ENCODE measurements around the gene PLS3. TPM values are rescaled to one million over a fixed set of nuclear protein-coding genes. Genes with fewer than 3 reads are reported as not detected.

PLS3 gene
- total RNA-seq, 1 donor from 2014 or later, result 382 TPM

- intact Hi-C loops (cut with DNase I), result no loop called here
- H3K27ac ChIP-seq, result no peak overlapping the region
Measured at GRCh38 chrX:115650449-115650848, 89.5 kb downstream of the PLS3 start.

GRCh38 chrX:115650916-115651315 lies 89.9 kb downstream of the PLS3 start:
- no peaks in the 10 kb centered on the region for H3K27me3 ChIP-seq
- intact Hi-C loops (cut with DNase I), result no loop called here
- H3K9me3 ChIP-seq, result no peaks in the 10 kb centered on the region
- DNase-seq (ENCODE audit: extremely low spot score in 2 of 2), result no peak
- H3K4me1 ChIP-seq, result no peaks in the 10 kb centered on the region
- peak in 1 of 3 experiments; percentile 37 for TF ChIP-seq CTCF (IDR thresholded peaks at IDR 0.05)
- no peak for TF ChIP-seq POLR2AphosphoS5 (IDR thresholded peaks at IDR 0.05; ENCODE audit: insufficient read depth in 1 of 2, low read depth in 1 of 2)
- H3K27ac ChIP-seq, result no peak overlapping the region
- H3K4me3 ChIP-seq, result no peak overlapping the region
- H3K36me3 ChIP-seq, result peaks cover 0 to 11% of the 10 kb centered on the region in 2 donors

More at GRCh38 chrX:115650449-115650848, 89.5 kb downstream of the PLS3 start:
- Histone ChIP-seq H3K4me1 (no peaks in the 10 kb centered on the region), H3K9me3 (no peaks in the 10 kb centered on the region), H3K27me3 (no peaks in the 10 kb centered on the region), H3K36me3 (peaks cover 0 to 11% of the 10 kb centered on the region in 2 donors), H3K4me3 (no peak overlapping the region)
- TF ChIP-seq POLR2A (IDR thresholded peaks at IDR 0.05), result no peak
- TF ChIP-seq POLR2AphosphoS5 (IDR thresholded peaks at IDR 0.05; ENCODE audit: insufficient read depth in 1 of 2, low read depth in 1 of 2), result no peak
- TF ChIP-seq CTCF (IDR thresholded peaks at IDR 0.05), result no peak
- DNase-seq (ENCODE audit: extremely low spot score in 2 of 2), result no peak

GRCh38 chrX:115652221-115652620 lies 91.2 kb downstream of the PLS3 start:
- no peak overlapping the region for H3K4me3 ChIP-seq
- no peaks in the 10 kb centered on the region for H3K4me1 ChIP-seq
- H3K9me3 ChIP-seq, result no peaks in the 10 kb centered on the region
- no peak for DNase-seq (ENCODE audit: extremely low spot score in 2 of 2)
- no peak overlapping the region for H3K27ac ChIP-seq
- peaks cover 0 to 5% of the 10 kb centered on the region in 2 donors for H3K36me3 ChIP-seq
- intact Hi-C loops (cut with DNase I), result no loop called here
- no peak for TF ChIP-seq POLR2A (IDR thresholded peaks at IDR 0.05)
- TF ChIP-seq POLR2AphosphoS5 (IDR thresholded peaks at IDR 0.05; ENCODE audit: insufficient read depth in 1 of 2, low read depth in 1 of 2), result no peak
- no peak for TF ChIP-seq CTCF (IDR thresholded peaks at IDR 0.05)
- no peaks in the 10 kb centered on the region for H3K27me3 ChIP-seq

- Histone ChIP-seq H3K27ac (no peak overlapping the region), H3K27me3 (no peaks in the 10 kb centered on the region), H3K36me3 (no peaks in the 10 kb centered on the region), H3K9me3 (no peaks in the 10 kb centered on the region), H3K4me1 (no peaks in the 10 kb centered on the region), H3K4me3 (no peak overlapping the region)
- no peak for TF ChIP-seq POLR2A (IDR thresholded peaks at IDR 0.05)
- no peak for TF ChIP-seq POLR2AphosphoS5 (IDR thresholded peaks at IDR 0.05; ENCODE audit: insufficient read depth in 1 of 2, low read depth in 1 of 2)
- TF ChIP-seq CTCF (IDR thresholded peaks at IDR 0.05), result no peak
- no peak for DNase-seq (ENCODE audit: extremely low spot score in 2 of 2)
- intact Hi-C loops (cut with DNase I), result no loop called here
Measured at GRCh38 chrX:115665122-115665521, 104.1 kb downstream of the PLS3 start.

GRCh38 chrX:115679460-115679859 lies 118.5 kb downstream of the PLS3 start:
- intact Hi-C loops (cut with DNase I), result no loop called here
- H3K27ac ChIP-seq, result no peak overlapping the region
- H3K4me3 ChIP-seq, result no peak overlapping the region
- no peaks in the 10 kb centered on the region for H3K9me3 ChIP-seq
- H3K4me1 ChIP-seq, result no peaks in the 10 kb centered on the region
- DNase-seq (ENCODE audit: extremely low spot score in 2 of 2), result no peak
- no peaks in the 10 kb centered on the region for H3K36me3 ChIP-seq
- no peak for TF ChIP-seq POLR2A (IDR thresholded peaks at IDR 0.05)
- no peak for TF ChIP-seq POLR2AphosphoS5 (IDR thresholded peaks at IDR 0.05; ENCODE audit: insufficient read depth in 1 of 2, low read depth in 1 of 2)
- TF ChIP-seq CTCF (IDR thresholded peaks at IDR 0.05), result no peak
- H3K27me3 ChIP-seq, result no peaks in the 10 kb centered on the region
